ENCODE measurements around the gene RBM25. TPM values are rescaled to one million over a fixed set of nuclear protein-coding genes. Genes with fewer than 3 reads are reported as not detected.
"Not testable (repeated sequence)": the region's sequence is repeated elsewhere in the genome, so short reads cannot be mapped to it uniquely, and the experiment has no call there.

Gene RBM25
- 10 to 100 TPM; 57.0 to 62.8 TPM for total RNA-seq

DNA sequence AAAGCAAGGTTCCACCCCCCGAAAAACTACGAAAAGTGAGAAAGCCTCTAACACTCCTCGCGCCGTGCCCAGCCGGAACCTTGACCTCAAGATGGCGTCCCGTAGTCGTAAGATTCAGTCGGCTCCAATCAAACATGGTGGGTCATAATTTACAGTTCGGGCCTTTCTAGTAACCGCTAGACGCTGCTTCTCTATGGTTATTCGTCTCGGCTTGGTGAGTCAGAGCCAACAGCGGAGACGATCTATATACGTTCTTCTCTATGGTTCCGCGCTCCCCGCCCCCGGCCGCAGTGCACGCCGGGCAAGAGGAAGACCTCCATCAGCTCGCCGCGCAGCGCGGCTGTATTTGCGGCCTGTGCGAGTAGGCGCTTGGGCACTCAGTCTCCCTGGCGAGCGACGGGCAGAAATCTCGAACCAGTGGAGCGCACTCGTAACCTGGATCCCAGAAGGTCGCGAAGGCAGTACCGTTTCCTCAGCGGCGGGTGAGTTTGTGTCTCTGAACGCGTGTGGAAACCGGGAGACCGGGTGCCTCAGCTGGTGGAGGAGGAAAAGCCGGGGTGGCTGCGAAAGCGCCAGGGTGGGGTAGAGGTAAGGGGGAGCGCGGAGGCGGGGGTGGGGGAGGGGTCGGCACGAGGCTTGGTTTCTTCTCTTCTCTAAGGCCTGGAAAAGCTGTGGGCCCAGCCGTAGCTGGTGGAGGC is at the start of gene RBM25:
Gene RBM25, plus strand, starts transcription at position 311 of the 698 bp plus-strand sequence. CDS start 13,108 bp downstream, outside the sequence.
- no peak for TF ChIP-seq CTCF (IDR thresholded peaks at IDR 0.05)
- Histone ChIP-seq H3K4me1 (no peaks in the 10 kb centered on the region), H3K9me3 (no peaks in the 10 kb centered on the region), H3K9ac (ENCODE audit: low read depth in 2 of 2, low read length in 2 of 2) (peak within 1 kb of the TSS; percentile 97 to 98), H3K27me3 (no peaks in the 10 kb centered on the region), H3K27ac (peak within 1 kb of the TSS; percentile 91), H3K36me3 (no peaks in the 10 kb centered on the region), H3K4me3 (peak within 1 kb of the TSS; percentile 90)
- intact Hi-C loops (cut with DNase I): no loop called here
- DNase-seq: peak; percentile 98

- H3K4me1 ChIP-seq; H3K9me3 ChIP-seq; H3K9ac ChIP-seq (ENCODE audit: low read depth in 2 of 2, low read length in 2 of 2); H3K4me3 ChIP-seq; H3K27ac ChIP-seq; DNase-seq; intact Hi-C loops (cut with DNase I); H3K36me3 ChIP-seq; H3K27me3 ChIP-seq: not testable (repeated sequence)
Observed at GRCh38 chr14:73011189-73011588, 47.1 kb upstream of the RBM25 start.

- intact Hi-C loops (cut with DNase I): no loop called here
Observed at GRCh38 chr14:73014105-73014504, 44.2 kb upstream of the RBM25 start.

DNA sequence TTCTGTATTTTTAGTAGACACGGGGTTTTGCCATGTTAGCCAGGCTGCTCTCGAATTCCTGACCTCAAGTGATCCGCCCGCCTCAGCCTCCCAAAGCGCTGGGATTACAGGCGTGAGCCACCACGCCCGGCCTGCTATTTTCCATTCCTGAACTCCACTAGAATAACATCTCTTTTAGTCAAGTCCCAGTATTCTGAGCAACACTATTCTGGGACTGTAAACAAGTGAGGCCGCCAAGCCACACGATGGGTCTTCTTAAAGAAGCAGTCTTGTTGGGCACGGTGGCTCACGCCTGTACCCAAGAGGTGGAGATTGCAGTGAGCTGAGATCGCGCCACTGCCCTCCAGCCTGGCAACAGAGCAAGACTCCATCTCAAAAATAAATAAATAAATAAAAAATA is 42.8 kb upstream of the RBM25 start:
- H3K9ac ChIP-seq (ENCODE audit: low read depth in 2 of 2, low read length in 2 of 2); H3K4me1 ChIP-seq; H3K36me3 ChIP-seq; H3K9me3 ChIP-seq; DNase-seq; intact Hi-C loops (cut with DNase I); H3K27ac ChIP-seq; H3K27me3 ChIP-seq; H3K4me3 ChIP-seq: not testable (repeated sequence)

More at GRCh38 chr14:73014105-73014504, 44.2 kb upstream of the RBM25 start:
- H3K27me3 ChIP-seq: no peaks in the 10 kb centered on the region
- H3K36me3 ChIP-seq: no peaks in the 10 kb centered on the region
- no peak overlapping the region for H3K4me3 ChIP-seq
- DNase-seq: no peak
- H3K9me3 ChIP-seq: no peaks in the 10 kb centered on the region
- no peak overlapping the region for H3K27ac ChIP-seq
- H3K4me1 ChIP-seq: peaks cover 3% of the 10 kb centered on the region
- no peak for TF ChIP-seq CTCF (IDR thresholded peaks at IDR 0.05)
- no peak overlapping the region for H3K9ac ChIP-seq (ENCODE audit: low read depth in 2 of 2, low read length in 2 of 2)

- DNase-seq; intact Hi-C loops (cut with DNase I); H3K36me3 ChIP-seq; H3K4me1 ChIP-seq; H3K27ac ChIP-seq; H3K9me3 ChIP-seq; H3K27me3 ChIP-seq; H3K4me3 ChIP-seq; H3K9ac ChIP-seq (ENCODE audit: low read depth in 2 of 2, low read length in 2 of 2): not testable (repeated sequence)
Observed at GRCh38 chr14:73016011-73016410, 42.3 kb upstream of the RBM25 start.

DNA sequence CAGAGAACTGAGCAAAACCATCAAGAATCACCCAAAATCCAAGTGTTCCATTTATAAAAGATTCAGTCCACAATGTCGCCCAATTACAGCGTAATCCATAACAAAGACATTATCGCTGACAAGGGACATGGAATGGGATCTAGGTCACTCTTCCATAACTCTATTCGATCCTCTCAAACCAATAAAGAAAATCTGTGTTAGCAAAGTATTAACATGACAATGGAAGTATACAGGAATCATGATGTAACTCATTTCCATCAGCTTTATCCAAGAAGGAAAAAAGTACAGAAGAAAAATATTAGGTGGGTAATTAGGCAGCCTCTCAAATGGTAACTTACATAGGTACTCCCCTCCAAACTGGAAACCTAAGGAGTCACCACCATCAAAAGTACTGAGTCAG is 36.3 kb upstream of the RBM25 start:
- TF ChIP-seq CTCF (IDR thresholded peaks at IDR 0.05): no peak
- Histone ChIP-seq H3K9me3 (no peaks in the 10 kb centered on the region), H3K27ac (no peak overlapping the region), H3K9ac (ENCODE audit: low read depth in 2 of 2, low read length in 2 of 2) (no peak overlapping the region), H3K36me3 (no peaks in the 10 kb centered on the region), H3K4me1 (peaks cover 5% of the 10 kb centered on the region), H3K4me3 (no peak overlapping the region), H3K27me3 (no peaks in the 10 kb centered on the region)
- intact Hi-C loops (cut with DNase I): no loop called here
- no peak for DNase-seq

DNA sequence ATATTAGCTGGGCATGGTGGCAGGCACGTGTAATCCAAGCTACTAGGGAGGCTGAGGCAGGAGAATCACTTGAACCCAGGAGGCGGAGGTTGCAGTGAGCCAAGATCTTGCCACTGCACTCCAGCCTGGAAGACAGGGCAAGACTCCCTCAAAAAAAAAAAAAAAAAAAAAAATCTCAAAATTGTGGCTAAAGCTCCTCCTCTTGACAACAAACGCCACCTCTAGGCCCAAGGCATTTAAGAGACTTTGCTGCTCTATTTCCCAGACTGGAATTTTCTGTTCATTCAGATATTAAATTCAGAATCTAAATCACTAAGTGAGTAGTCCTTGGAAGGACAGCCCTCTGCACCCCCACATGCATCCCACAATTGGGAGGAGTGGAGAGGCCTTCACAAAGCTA is 32.8 kb upstream of the RBM25 start:
- intact Hi-C loops (cut with DNase I): no loop called here
- no peak for DNase-seq
- no peak for TF ChIP-seq CTCF (IDR thresholded peaks at IDR 0.05)
- H3K36me3 ChIP-seq: no peaks in the 10 kb centered on the region
- H3K4me1 ChIP-seq: peaks cover 5% of the 10 kb centered on the region
- H3K9me3 ChIP-seq: no peaks in the 10 kb centered on the region
- H3K4me3 ChIP-seq: peak overlapping the region; percentile 66
- no peak overlapping the region for H3K9ac ChIP-seq (ENCODE audit: low read depth in 2 of 2, low read length in 2 of 2)
- no peak overlapping the region for H3K27ac ChIP-seq
- no peaks in the 10 kb centered on the region for H3K27me3 ChIP-seq

All from colonic mucosa (tissue), 4 donors.